GM12878 (cell line): Measurements from ENCODE around the gene SLC2A14. TPM values are rescaled to one million over a fixed set of nuclear protein-coding genes. Genes with fewer than 3 reads are reported as not detected.
"Not testable (repeated sequence)": the region's sequence is repeated elsewhere in the genome, so short reads cannot be mapped to it uniquely, and the experiment has no call there.

Experiments
- ATAC-seq: fragments of 200-7000 bp; cut with Tn5 transposase; 3 replicates; pipeline ENCODE4 v1.9.1; 2020; ENCODE audit warnings: mild to moderate bottlenecking, moderate library complexity
- BruUV-seq: library from RNA; stranded (reverse); fragments of 400-500 nt; replicated peaks from 2 replicates; lab custom pipeline; 2021; lab: Mats Ljungman, UMichigan
- CTCF ChIA-PET: fragments of 300-600 bp; sonication (Branson Sonifier 250); formaldehyde crosslinking; extraction: SDS; loops from one replicate; lab custom pipeline; 2021; ENCODE audit warnings: inconsistent platforms; lab: Yijun Ruan, JAX
- POLR2A ChIA-PET: fragments of 350-600 bp; formaldehyde crosslinking; extraction: SDS; loops from one replicate; lab custom pipeline; 2021; ENCODE audit warnings: inconsistent platforms; lab: Charles Lee
- RAD21 ChIA-PET: fragments of 300-600 bp; sonication (Branson Sonifier 250); formaldehyde crosslinking; loops from one replicate; lab custom pipeline; 2023; ENCODE audit warnings: antibody characterized with exemption; ENCODE audit not compliant: unreplicated experiment; lab: Charles Lee
- SMC1A ChIA-PET: fragments of 300-600 bp; sonication (Branson Sonifier 250); formaldehyde crosslinking; loops from one replicate; lab custom pipeline; 2023; ENCODE audit not compliant: unreplicated experiment, uncharacterized antibody; lab: Charles Lee
- DNase-seq: peaks from one replicate; pipeline ENCODE4 v3.0.0-alpha.2; 2011; ENCODE audit warnings: low read depth, low spot score
- FAIRE-seq: peaks from 3 replicates; lab custom pipeline; 2011; peaks lifted over from hg19 to GRCh38; lab: Jason Lieb, UNC
- H2AFZ ChIP-seq: 2 replicates; pipeline ENCODE4 v1.6.0; 2011; ENCODE audit warnings: low read depth, low read length, control low read depth; ENCODE audit not compliant: control insufficient read depth
- H3K27ac ChIP-seq: 2 replicates; pipeline ENCODE4 v1.5.1; 2011; ENCODE audit warnings: control low read depth; ENCODE audit not compliant: control insufficient read depth, insufficient read depth
- H3K27me3 ChIP-seq, 2 experiments: replicated peaks in 1 of 2; 2 replicates each; pipeline versions ENCODE4 v1.6.0 to v1.6.1; 2011; ENCODE audit warnings: low read length in 1 of 2; ENCODE audit not compliant: control insufficient read depth in 2 of 2, insufficient read depth in 2 of 2
- H3K36me3 ChIP-seq, 2 experiments: 2 replicates each; pipeline ENCODE4 v1.5.1; 2011; ENCODE audit warnings: low read length in 1 of 2; ENCODE audit not compliant: control insufficient read depth in 2 of 2, insufficient read depth in 2 of 2
- H3K4me1 ChIP-seq: 2 replicates; pipeline ENCODE4 v1.6.1; 2011; ENCODE audit warnings: mild to moderate bottlenecking, low read length, moderate library complexity, mixed read lengths; ENCODE audit not compliant: control insufficient read depth, insufficient read depth
- H3K4me2 ChIP-seq: 2 replicates; pipeline ENCODE4 v1.6.0; 2011; ENCODE audit warnings: control low read depth; ENCODE audit not compliant: control insufficient read depth, insufficient read depth
- H3K4me3 ChIP-seq: fragments of 200-600 bp; sonication (generic); 2 replicates; pipeline ENCODE4 v1.5.1; 2016
- H3K79me2 ChIP-seq: 2 replicates; pipeline ENCODE4 v1.6.0; 2011; ENCODE audit warnings: low read length; ENCODE audit not compliant: control insufficient read depth, insufficient read depth
- H3K9ac ChIP-seq: 2 replicates; pipeline ENCODE4 v1.8.0; 2011; ENCODE audit warnings: low read length, control low read depth, mixed read lengths; ENCODE audit not compliant: control insufficient read depth, insufficient read depth
- H3K9me3 ChIP-seq: replicated peaks from 3 replicates; pipeline ENCODE4 v1.5.1; 2011; ENCODE audit warnings: mild to moderate bottlenecking, low read length; ENCODE audit not compliant: control insufficient read depth, insufficient read depth
- H4K20me1 ChIP-seq: 2 replicates; pipeline ENCODE4 v1.6.0; 2011; ENCODE audit not compliant: control insufficient read depth, insufficient read depth
- NFYB ChIP-seq: IDR thresholded peaks from 2 replicates; pipeline ENCODE4 v1.6.1; 2011; ENCODE audit warnings: low read depth, mild to moderate bottlenecking, low read length, improper control_type of control experiment, moderate library complexity; ENCODE audit not compliant: insufficient read depth
- WGBS: methylation state at CpG from one replicate; pipeline ENCODE4 v1.1.6; 2016; ENCODE audit warnings: low lambda C conversion rate; ENCODE audit not compliant: insufficient replicate concordance, insufficient coverage; ENCODE audit errors: missing lambda C conversion rate; 5-methylcytosine and 5-hydroxymethylcytosine counted together
- in situ Hi-C: fragments of 300-500 bp; cut with MboI; formaldehyde crosslinking; loops from 9 replicates; pipeline ENCODE4 v1.14.3; 2018; ENCODE audit warnings: mixed read lengths
- intact Hi-C: fragments of 100-400 bp; cut with micrococcal nuclease; formaldehyde crosslinking; loops from one replicate; pipeline ENCODE4 v1.14.2; 2022; ENCODE audit not compliant: unreplicated experiment
- polyA plus RNA-seq, 11 experiments: library from polyadenylated mRNA; depleted of rRNA in 4 of 11; unstranded in 6 of 11; stranded (reverse) in 5 of 11; fragments of >200 nt; fragmentation: Nextera tagmentation in 4 of 11; fragmentation: Illumina TruSeq in 1 of 11; extraction: Ambion mirVana in 4 of 11; extraction: Trizol in 1 of 11; gene quantifications; 1 replicate in 1 of 11; 2 replicates in 10 of 11; pipeline versions ENCODE4 v1.2.1 to v1.2.3, GENCODE V29; 2011 to 2016; ENCODE audit warnings: inconsistent platforms in 2 of 11, missing spikeins in 2 of 11, low read depth in 1 of 11
- total RNA-seq, 4 experiments: library from RNA; depleted of rRNA in 3 of 4; stranded (reverse); fragments of >200 nt in 3 of 4; fragmentation: Illumina TruSeq in 1 of 4; extraction: Trizol in 1 of 4; gene quantifications; 2 replicates each; pipeline versions ENCODE4 v1.2.1 to v1.2.3, GENCODE V29; 2013 to 2021

The SLC2A14 gene
- total and polyA plus RNA-seq, 10 of the 15 experiments (the other 5 are each of a cell fraction or from before 2014, with no cell fraction given): 0.05 to 0.69 (median 0.19) TPM; not detected in 1

DNA sequence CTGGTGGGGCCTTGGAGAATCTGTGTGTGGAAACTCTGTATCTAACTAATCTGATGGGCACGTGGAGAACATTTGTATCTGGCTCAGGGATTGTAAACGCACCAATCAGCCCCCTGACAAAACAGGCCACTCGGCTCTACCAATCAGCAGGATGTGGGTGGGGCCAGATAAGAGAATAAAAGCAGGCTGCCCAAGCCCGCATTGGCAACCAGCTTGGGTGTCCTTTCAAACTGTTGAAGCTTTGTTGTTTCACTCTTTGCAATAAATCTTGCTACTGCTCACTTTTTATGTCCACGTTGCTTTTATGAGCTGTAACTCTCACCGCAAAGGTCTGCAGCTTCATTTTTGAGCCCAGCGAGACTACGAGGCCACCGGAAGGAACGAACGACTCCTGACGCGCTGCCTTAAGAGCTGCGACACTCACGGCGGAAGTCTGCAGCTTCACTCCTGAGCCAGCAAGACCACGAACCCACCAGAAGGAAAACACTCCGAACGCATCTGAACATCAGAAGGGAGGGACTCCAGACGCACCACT, 9.8 kb downstream of the SLC2A14 start:
- not testable (repeated sequence) for BruUV-seq, DNase-seq

DNA sequence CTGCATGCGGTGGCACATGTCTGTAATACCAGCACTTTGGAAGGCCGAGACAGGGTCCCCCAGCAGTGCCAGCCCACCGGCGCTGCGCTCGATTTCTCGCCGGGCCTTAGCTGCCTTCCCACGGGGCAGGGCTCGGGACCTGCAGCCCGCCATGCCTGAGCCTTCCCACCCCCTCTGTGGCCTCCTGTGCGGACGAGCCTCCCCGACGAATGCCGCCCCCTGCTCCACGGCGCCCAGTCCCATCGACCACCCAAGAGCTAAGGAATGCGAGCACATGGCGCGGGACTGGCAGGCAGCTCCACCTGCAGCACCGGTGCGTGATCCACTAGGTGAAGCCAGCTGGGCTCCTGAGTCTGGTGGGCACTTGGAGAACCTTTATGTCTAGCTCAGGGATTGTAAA, 10.4 kb downstream of the SLC2A14 start:
- H3K9me3 ChIP-seq, POLR2A ChIA-PET, H3K4me3 ChIP-seq, H3K27ac ChIP-seq, H3K4me2 ChIP-seq, FAIRE-seq, H3K27me3 ChIP-seq, H2AFZ ChIP-seq, H3K36me3 ChIP-seq, H3K4me1 ChIP-seq, H4K20me1 ChIP-seq, H3K9ac ChIP-seq, DNase-seq, H3K79me2 ChIP-seq, in situ Hi-C loops, BruUV-seq, ATAC-seq: not testable (repeated sequence)
- ChIA-PET RAD21 (interaction anchor here (0.6 to 1.6 kb wide), 4 partner anchors 35 to 215 kb away, joined by 3 to 5 read pairs (median 3); no protein-coding TSS in a partner anchor), SMC1A (interaction anchor here (2.1 kb wide), 1 partner anchor 132 kb away, joined by 6 read pairs; no protein-coding TSS in a partner anchor), CTCF (interaction anchor here (1.4 to 7.1 kb wide), 3 partner anchors 71 to 132 kb away, joined by 4 to 47 read pairs (median 16); no protein-coding TSS in a partner anchor)
- WGBS: 74% methylated on average over 24 of the region's 24 CpGs
- intact Hi-C loops: loop anchor here (10.0 kb wide), 1 partner anchor 212 kb away; no protein-coding TSS in a partner anchor

More for the DNA sequence above, 9.8 kb downstream of the SLC2A14 start:
- H3K4me1 ChIP-seq, H2AFZ ChIP-seq, H3K4me3 ChIP-seq, in situ Hi-C loops, H4K20me1 ChIP-seq, POLR2A ChIA-PET, H3K27ac ChIP-seq, ATAC-seq, H3K9ac ChIP-seq, H3K4me2 ChIP-seq, H3K36me3 ChIP-seq, H3K27me3 ChIP-seq, H3K79me2 ChIP-seq, FAIRE-seq, H3K9me3 ChIP-seq: not testable (repeated sequence)
- RAD21 ChIA-PET: interaction anchor here (0.6 to 1.6 kb wide), 5 partner anchors 36 to 215 kb away, joined by 3 to 5 read pairs (median 3); no protein-coding TSS in a partner anchor
- CTCF ChIA-PET: interaction anchor here (1.4 to 7.1 kb wide), 3 partner anchors 70 to 131 kb away, joined by 4 to 47 read pairs (median 16); no protein-coding TSS in a partner anchor
- WGBS: 77% methylated on average over 20 of the region's 20 CpGs
- peak; percentile 51; the same call in 1 of the 2 replicates for TF ChIP-seq NFYB
- SMC1A ChIA-PET: interaction anchor here (2.1 kb wide), 1 partner anchor 132 kb away, joined by 6 read pairs; no protein-coding TSS in a partner anchor
- intact Hi-C loops: loop anchor here (10.0 kb wide), 1 partner anchor 212 kb away; no protein-coding TSS in a partner anchor
